DOHH2 (cell line): Measurements from ENCODE around the gene SRXN1.
A peak's percentile ranks its signal among the peaks of the same experiment; 100 is the strongest.

Experiments used
- H3F3A ChIP-seq: fragments of 200-600 bp; sonication (generic), shearing (Covaris generic); 2 replicates; pipeline ENCODE4 v1.6.0; 2016; ENCODE audit warnings: antibody characterized with exemption, mild to moderate bottlenecking; ENCODE audit not compliant: control insufficient read depth, insufficient read depth
- H3K27ac ChIP-seq: fragments of 200-600 bp; sonication (generic); 2 replicates; pipeline ENCODE4 v1.5.1; 2014; ENCODE audit warnings: low read depth, mild to moderate bottlenecking, low read length, moderate library complexity
- H3K27me3 ChIP-seq: fragments of 200-600 bp; sonication (generic); 2 replicates; pipeline ENCODE4 v1.6.1; 2014; ENCODE audit warnings: mild to moderate bottlenecking, low read length, mixed read lengths; ENCODE audit not compliant: control insufficient read depth
- H3K36me3 ChIP-seq: fragments of 200-600 bp; sonication (generic); 2 replicates; pipeline ENCODE4 v1.6.1; 2014; ENCODE audit warnings: mild to moderate bottlenecking, low read length, moderate library complexity, mixed read lengths; ENCODE audit not compliant: control insufficient read depth
- H3K4me1 ChIP-seq: fragments of 200-600 bp; sonication (generic); 2 replicates; pipeline ENCODE4 v1.6.1; 2014; ENCODE audit warnings: mild to moderate bottlenecking, low read length, mixed read lengths; ENCODE audit not compliant: control insufficient read depth
- H3K4me2 ChIP-seq: fragments of 200-600 bp; sonication (generic); 2 replicates; pipeline ENCODE4 v1.6.0; 2014; ENCODE audit warnings: mild to moderate bottlenecking, low read length, moderate library complexity
- H3K4me3 ChIP-seq: fragments of 200-600 bp; sonication (generic); 2 replicates; pipeline ENCODE4 v1.5.1; 2014; ENCODE audit warnings: mild to moderate bottlenecking, low read length, mixed read lengths
- H3K79me2 ChIP-seq: fragments of 200-600 bp; sonication (generic); 2 replicates; pipeline ENCODE4 v1.6.1; 2014; ENCODE audit warnings: mild to moderate bottlenecking, low read length, mixed read lengths; ENCODE audit not compliant: control insufficient read depth
- H3K9me2 ChIP-seq: fragments of 200-600 bp; sonication (generic); replicated peaks from 2 replicates; pipeline ENCODE4 v1.6.1; 2014; ENCODE audit warnings: mild to moderate bottlenecking, low read length, mixed read lengths; ENCODE audit not compliant: control insufficient read depth
- H3K9me3 ChIP-seq: fragments of 200-600 bp; sonication (generic); 2 replicates; pipeline ENCODE4 v1.6.1; 2014; ENCODE audit warnings: antibody characterized with exemption, low read length, mixed read lengths; ENCODE audit not compliant: control insufficient read depth, insufficient read depth
- H4K20me1 ChIP-seq: fragments of 200-600 bp; sonication (generic); 2 replicates; pipeline ENCODE4 v1.6.0; 2014; ENCODE audit warnings: low read depth, mild to moderate bottlenecking, antibody characterized with exemption, low read length, moderate library complexity; ENCODE audit not compliant: control insufficient read depth, insufficient read depth
- CTCF ChIP-seq: fragments of 200-600 bp; sonication (generic); IDR thresholded peaks from one replicate; pipeline ENCODE4 v1.5.1; 2014; ENCODE audit warnings: antibody characterized with exemption, mild to moderate bottlenecking, low read depth, low read length; ENCODE audit not compliant: poor library complexity, severe bottlenecking
- EZH2phosphoT487 ChIP-seq: fragments of 200-600 bp; sonication (generic); IDR thresholded peaks from 2 replicates; pipeline ENCODE4 v1.6.1; 2017; ENCODE audit warnings: borderline replicate concordance, mild to moderate bottlenecking, antibody characterized with exemption, low read length, moderate library complexity, mixed read lengths

Gene SRXN1

DNA sequence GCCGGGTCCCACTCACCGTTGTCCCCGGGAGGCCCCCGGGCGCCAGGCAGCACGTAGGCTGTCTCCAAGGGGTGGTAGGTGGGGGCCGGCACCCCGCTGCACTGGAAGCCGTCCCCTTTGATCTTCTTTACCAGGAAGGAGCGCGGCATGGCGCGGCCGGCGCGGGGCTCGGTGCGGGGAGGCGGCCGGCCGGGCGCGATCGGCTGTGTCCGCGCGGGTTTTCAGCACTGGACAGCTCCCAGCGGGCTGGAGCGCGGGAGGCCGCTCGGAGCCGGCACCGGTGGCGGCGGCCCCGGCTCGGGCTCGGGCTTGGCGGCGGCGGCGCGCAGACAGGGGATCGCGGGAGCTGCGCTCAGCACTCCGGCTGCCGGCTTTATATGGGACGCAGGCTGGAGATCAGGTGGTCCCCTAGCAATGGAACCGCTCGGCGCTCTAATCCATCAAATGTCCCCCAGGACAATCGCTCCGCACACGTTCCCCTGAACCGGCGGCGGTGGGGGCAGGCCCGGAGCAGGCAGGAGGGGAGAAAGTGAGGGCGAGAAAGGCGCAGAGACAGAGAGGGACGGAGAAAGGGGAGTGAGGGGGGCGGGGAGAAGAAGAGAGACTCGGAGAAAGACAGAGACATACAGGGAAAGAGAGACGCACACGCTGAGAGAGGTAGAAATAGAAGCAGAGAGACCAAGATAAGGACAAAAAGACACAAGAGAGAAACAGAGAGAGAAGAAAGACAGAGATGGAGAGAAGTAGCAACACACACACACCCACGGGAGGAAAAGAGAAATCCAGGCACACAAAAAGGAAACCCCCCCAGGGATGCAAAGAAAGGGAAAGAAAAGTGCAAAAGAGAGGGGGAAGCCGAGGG is 22.7 kb upstream of the SRXN1 start, which contains the start of gene SCRT2:
Gene SCRT2 (minus strand): TSS at position 350 of the 862 bp plus-strand sequence. CDS start 201 bp downstream, at position 149.
- H3K4me3 ChIP-seq, result 0 out of 2 replicates have a peak within 1 kb of the TSS, but pooled peaks have one; percentile 24
- H3K4me1 ChIP-seq, result peaks cover 12% of the 10 kb centered on the region
- peak within 1 kb of the TSS; percentile 52 for H3K4me2 ChIP-seq
- H3K27ac ChIP-seq, result no peak within 1 kb of the TSS
- TF ChIP-seq EZH2phosphoT487 (0 out of 2 replicates have a peak, but pooled peaks have one; percentile 10), CTCF (no peak)
- peaks cover 56% of the 10 kb centered on the region for H3K27me3 ChIP-seq
- no peaks in the 10 kb centered on the region; the same call in 1 of the 2 replicates for H4K20me1 ChIP-seq
- H3K9me2 ChIP-seq, result no peaks in the 10 kb centered on the region
- H3K79me2 ChIP-seq, result no peaks in the 10 kb centered on the region
- no peaks in the 10 kb centered on the region for H3F3A ChIP-seq
- H3K9me3 ChIP-seq, result no peaks in the 10 kb centered on the region
- no peaks in the 10 kb centered on the region for H3K36me3 ChIP-seq

GRCh38 chr20:675033-675452 is 22.0 kb upstream of the SRXN1 start:
- no peaks in the 10 kb centered on the region for H3K79me2 ChIP-seq
- H3F3A ChIP-seq, result no peaks in the 10 kb centered on the region
- no peaks in the 10 kb centered on the region for H3K9me2 ChIP-seq
- H3K4me1 ChIP-seq, result peaks cover 12% of the 10 kb centered on the region
- H4K20me1 ChIP-seq, result no peaks in the 10 kb centered on the region; the same call in 1 of the 2 replicates
- H3K27ac ChIP-seq, result no peak overlapping the region
- no peaks in the 10 kb centered on the region for H3K36me3 ChIP-seq
- H3K27me3 ChIP-seq, result peaks cover 56% of the 10 kb centered on the region
- H3K9me3 ChIP-seq, result no peaks in the 10 kb centered on the region
- no peak; the same call in 1 of the 2 replicates for TF ChIP-seq EZH2phosphoT487
- no peak for TF ChIP-seq CTCF
- H3K4me2 ChIP-seq, result no peak overlapping the region
- H3K4me3 ChIP-seq, result no peak overlapping the region

- no peaks in the 10 kb centered on the region for H3K36me3 ChIP-seq
- peaks cover 12% of the 10 kb centered on the region for H3K4me1 ChIP-seq
- H4K20me1 ChIP-seq, result no peaks in the 10 kb centered on the region; the same call in 1 of the 2 replicates
- H3F3A ChIP-seq, result no peaks in the 10 kb centered on the region
- no peaks in the 10 kb centered on the region for H3K79me2 ChIP-seq
- no peak overlapping the region for H3K27ac ChIP-seq
- peaks cover 50% of the 10 kb centered on the region for H3K27me3 ChIP-seq
- no peaks in the 10 kb centered on the region for H3K9me2 ChIP-seq
- no peak overlapping the region for H3K4me3 ChIP-seq
- H3K9me3 ChIP-seq, result no peaks in the 10 kb centered on the region
- H3K4me2 ChIP-seq, result no peak overlapping the region
- TF ChIP-seq EZH2phosphoT487 (no peak), CTCF (no peak)
Observed at GRCh38 chr20:673603-674001, 20.6 kb upstream of the SRXN1 start.
